Esophagus squamous epithelium (tissue), 4 donors: Measurements from ENCODE around the gene DDAH1.

ENCODE experiments used
- CTCF ChIP-seq, 6 experiments: fragments of 450-650 bp in 4 of 6; fragments of 200-600 bp in 2 of 6; sonication (generic) in 2 of 6; IDR thresholded peaks; one replicate each; pipeline ENCODE4 v1.5.1; 2016 to 2019; ENCODE audit warnings: antibody characterized with exemption in 6 of 6, mild to moderate bottlenecking in 4 of 6, moderate library complexity in 4 of 6
- POLR2A ChIP-seq, 4 donors: fragments of 450-650 bp; IDR thresholded peaks; one replicate each; pipeline ENCODE4 v1.6.1; 2017; ENCODE audit warnings: antibody characterized with exemption in 4 of 4, mild to moderate bottlenecking in 4 of 4, moderate library complexity in 3 of 4

GRCh38 chr1:85406887-85407533, 57.9 kb downstream of the DDAH1 start:
- TF ChIP-seq POLR2A (IDR thresholded peaks at IDR 0.05) (no peak), CTCF (IDR thresholded peaks at IDR 0.05) (no peak)
